Measurements from ENCODE around the gene SBNO1.

SBNO1 gene

DNA sequence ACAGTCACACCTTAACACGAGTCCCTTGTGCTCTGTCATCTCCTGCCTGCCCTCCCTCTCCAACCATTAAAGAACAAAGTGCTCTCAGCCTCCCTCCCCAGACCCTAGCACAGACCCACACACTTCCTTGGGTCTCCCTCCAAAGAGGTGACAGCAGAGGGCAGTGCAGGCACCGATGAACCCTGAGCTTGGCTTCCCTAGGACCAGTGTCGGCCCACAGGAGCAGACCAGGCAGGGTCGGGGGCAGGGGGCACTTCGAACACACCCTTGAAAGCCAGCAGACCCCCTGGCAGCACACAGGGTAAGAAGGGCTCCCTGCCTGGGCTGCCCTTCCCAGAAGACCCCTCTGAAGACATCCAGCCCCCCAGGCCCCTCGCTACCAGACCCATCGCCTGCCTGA, 100.0 kb downstream of the SBNO1 start:
- Mint-ChIP-seq H3K4me1 (peaks cover 42% of the 10 kb centered on the region), H3K4me3 (no peak overlapping the region), H3K27me3 (ENCODE audit: low read depth, poor library complexity) (no peaks in the 10 kb centered on the region), H3K27ac (peak overlapping the region; percentile 77), H3K9me3 (no peaks in the 10 kb centered on the region), H3K36me3 (ENCODE audit: low read depth) (peaks cover 67% of the 10 kb centered on the region)
- no peak for DNase-seq
- TF ChIP-seq, protein P1, sequence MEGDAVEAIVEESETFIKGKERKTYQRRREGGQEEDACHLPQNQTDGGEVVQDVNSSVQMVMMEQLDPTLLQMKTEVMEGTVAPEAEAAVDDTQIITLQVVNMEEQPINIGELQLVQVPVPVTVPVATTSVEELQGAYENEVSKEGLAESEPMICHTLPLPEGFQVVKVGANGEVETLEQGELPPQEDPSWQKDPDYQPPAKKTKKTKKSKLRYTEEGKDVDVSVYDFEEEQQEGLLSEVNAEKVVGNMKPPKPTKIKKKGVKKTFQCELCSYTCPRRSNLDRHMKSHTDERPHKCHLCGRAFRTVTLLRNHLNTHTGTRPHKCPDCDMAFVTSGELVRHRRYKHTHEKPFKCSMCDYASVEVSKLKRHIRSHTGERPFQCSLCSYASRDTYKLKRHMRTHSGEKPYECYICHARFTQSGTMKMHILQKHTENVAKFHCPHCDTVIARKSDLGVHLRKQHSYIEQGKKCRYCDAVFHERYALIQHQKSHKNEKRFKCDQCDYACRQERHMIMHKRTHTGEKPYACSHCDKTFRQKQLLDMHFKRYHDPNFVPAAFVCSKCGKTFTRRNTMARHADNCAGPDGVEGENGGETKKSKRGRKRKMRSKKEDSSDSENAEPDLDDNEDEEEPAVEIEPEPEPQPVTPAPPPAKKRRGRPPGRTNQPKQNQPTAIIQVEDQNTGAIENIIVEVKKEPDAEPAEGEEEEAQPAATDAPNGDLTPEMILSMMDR (IDR thresholded peaks at IDR 0.05): no peak

DNA sequence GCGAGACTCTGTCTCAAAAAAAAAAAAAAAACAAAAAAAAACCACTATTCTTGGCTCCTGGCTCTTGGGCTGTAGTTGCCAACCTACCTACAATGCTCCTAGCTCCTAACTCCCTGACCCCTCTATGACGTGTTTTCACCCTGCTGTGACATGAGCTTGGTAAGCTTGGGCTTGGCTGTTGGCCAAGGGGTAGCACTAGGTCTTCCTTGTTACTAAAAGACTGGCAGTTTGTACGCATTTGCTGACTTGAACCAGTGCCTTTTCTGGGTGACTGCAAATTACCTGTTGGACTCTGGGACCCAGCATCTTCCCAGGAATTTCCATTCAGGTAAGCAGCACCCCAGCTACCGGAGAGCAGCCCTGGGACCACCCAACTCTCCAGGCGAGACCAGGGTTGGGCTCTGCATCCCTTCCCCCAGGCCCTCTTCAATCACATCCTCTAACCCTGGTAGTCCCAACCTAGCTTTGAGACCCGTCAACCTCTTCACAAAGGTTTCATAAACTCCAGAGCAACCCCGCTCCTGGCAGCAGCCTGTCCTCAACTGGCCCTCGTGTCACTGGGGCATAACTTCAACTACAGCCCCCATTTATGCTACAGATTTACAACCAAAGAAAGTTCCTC, 101.3 kb downstream of the SBNO1 start:
- no peaks in the 10 kb centered on the region for H3K9me3 Mint-ChIP-seq
- TF ChIP-seq, protein P1 (IDR thresholded peaks at IDR 0.05): no peak
- no peaks in the 10 kb centered on the region for H3K27me3 Mint-ChIP-seq (ENCODE audit: low read depth, poor library complexity)
- peak overlapping the region; percentile 45 for H3K27ac Mint-ChIP-seq
- no peak overlapping the region for H3K4me3 Mint-ChIP-seq
- DNase-seq: no peak
- peaks cover 31% of the 10 kb centered on the region for H3K4me1 Mint-ChIP-seq
- H3K36me3 Mint-ChIP-seq (ENCODE audit: low read depth): peaks cover 81% of the 10 kb centered on the region

DNA sequence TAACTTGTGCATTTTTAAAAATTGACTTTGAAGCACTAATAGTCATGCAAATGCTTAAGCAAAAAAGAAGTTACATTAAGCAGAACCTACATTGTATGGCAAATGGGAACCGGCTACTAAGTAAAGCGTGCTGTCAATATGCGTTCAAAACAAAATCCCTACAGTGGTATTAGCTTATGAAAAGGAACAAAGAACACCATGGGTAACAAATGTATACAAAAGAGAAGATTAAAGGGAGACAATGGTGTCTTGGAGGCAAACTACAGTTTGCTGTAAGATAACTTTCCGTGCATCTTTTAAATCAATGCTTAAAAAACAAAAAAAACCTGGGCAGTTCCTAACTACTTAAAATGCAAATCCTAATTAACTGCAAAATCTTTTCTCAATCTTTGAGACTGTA, 103.5 kb downstream of the SBNO1 start:
- peaks cover 91% of the 10 kb centered on the region for H3K36me3 Mint-ChIP-seq (ENCODE audit: low read depth)
- H3K9me3 Mint-ChIP-seq: no peaks in the 10 kb centered on the region
- H3K4me1 Mint-ChIP-seq: peaks cover 17% of the 10 kb centered on the region
- H3K4me3 Mint-ChIP-seq: no peak overlapping the region
- TF ChIP-seq, protein P1 (IDR thresholded peaks at IDR 0.05): no peak
- H3K27ac Mint-ChIP-seq: no peak overlapping the region
- DNase-seq: no peak
- no peaks in the 10 kb centered on the region for H3K27me3 Mint-ChIP-seq (ENCODE audit: low read depth, poor library complexity)

DNA sequence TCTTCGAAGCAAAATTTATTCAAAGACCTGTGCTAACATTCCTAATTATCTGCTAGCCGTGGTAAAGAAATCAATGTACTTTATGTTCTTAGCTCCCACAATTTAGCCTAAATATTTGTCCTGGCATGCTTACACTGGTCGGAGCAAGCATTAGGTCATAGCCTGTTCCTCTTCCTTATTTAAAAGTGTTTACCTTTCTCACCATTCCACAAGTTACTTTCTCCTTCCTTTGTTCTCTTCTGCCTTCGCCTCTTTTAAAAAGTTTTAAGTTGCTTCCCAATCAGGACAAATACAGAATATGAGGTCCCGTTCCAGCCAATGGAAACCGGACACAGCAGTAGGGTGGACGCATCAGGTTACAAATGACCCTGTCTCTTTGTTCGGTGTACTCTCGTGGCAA, 104.6 kb downstream of the SBNO1 start:
- peaks cover 16% of the 10 kb centered on the region for H3K4me1 Mint-ChIP-seq
- TF ChIP-seq, protein P1 (IDR thresholded peaks at IDR 0.05): no peak
- DNase-seq: no peak
- peaks cover 91% of the 10 kb centered on the region for H3K36me3 Mint-ChIP-seq (ENCODE audit: low read depth)
- no peaks in the 10 kb centered on the region for H3K9me3 Mint-ChIP-seq
- no peaks in the 10 kb centered on the region for H3K27me3 Mint-ChIP-seq (ENCODE audit: low read depth, poor library complexity)
- peak overlapping the region; percentile 94 for H3K27ac Mint-ChIP-seq
- H3K4me3 Mint-ChIP-seq: no peak overlapping the region

DNA sequence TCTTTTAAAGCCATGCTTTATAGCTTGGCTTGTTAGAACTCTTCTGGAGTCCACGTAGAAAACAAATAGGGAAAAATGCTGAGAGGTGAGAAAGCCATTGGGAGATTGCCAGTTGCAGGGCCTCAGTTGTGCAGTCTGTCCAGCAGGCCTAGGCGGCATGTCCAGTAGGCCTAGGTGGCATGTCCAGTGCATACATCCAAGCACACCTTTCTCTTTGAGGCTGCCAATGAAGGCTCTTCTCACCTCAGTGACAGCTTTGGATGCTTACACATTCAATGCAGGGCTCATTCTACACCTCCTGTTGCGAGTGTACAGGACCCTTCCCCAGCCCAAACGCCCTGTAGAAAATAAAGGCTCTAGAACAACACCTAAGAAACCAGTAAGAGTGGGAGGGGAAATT, 106.1 kb downstream of the SBNO1 start:
- no peaks in the 10 kb centered on the region for H3K9me3 Mint-ChIP-seq
- peaks cover 7% of the 10 kb centered on the region for H3K4me1 Mint-ChIP-seq
- no peaks in the 10 kb centered on the region for H3K27me3 Mint-ChIP-seq (ENCODE audit: low read depth, poor library complexity)
- TF ChIP-seq, protein P1 (IDR thresholded peaks at IDR 0.05): no peak
- H3K36me3 Mint-ChIP-seq (ENCODE audit: low read depth): peaks cover 94% of the 10 kb centered on the region
- no peak overlapping the region for H3K27ac Mint-ChIP-seq
- DNase-seq: no peak
- H3K4me3 Mint-ChIP-seq: no peak overlapping the region

DNA sequence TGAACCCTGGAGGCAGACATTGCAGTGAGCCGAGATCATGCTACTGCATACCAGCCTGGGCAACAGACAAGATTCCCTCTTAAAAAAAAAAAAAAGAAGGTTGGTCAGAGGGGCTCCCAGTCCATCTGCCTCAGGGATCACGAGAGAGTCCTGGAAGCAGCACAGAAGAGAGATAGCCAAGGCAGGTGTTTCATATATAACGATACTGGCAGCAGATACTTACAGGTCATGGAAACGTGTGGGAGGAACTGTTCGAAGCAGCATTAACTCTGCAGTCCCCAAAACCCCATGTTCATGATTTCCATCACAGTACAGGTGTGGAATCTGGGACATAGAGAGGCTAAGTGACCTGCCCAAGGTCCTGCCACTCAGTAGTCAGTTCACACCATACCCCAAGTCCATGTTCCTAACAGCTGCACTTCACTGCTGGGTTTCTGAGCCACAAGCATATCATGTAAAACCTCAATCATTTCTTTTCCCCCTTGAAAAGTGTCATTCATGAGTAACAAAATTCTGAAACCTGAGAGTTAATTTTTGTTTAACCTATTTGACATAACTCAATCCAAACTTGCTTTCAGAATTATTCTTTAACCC, 109.7 kb downstream of the SBNO1 start:
- Mint-ChIP-seq H3K27ac (no peak overlapping the region), H3K36me3 (ENCODE audit: low read depth) (peaks cover 87% of the 10 kb centered on the region), H3K4me3 (no peak overlapping the region), H3K27me3 (ENCODE audit: low read depth, poor library complexity) (peaks cover 3% of the 10 kb centered on the region), H3K4me1 (peaks cover 21% of the 10 kb centered on the region), H3K9me3 (peaks cover 9% of the 10 kb centered on the region)
- TF ChIP-seq, protein P1 (IDR thresholded peaks at IDR 0.05): no peak
- DNase-seq: no peak
